Panc1 (cell line): Measurements from ENCODE around the gene CAPRIN2. TPM values are rescaled to one million over a fixed set of nuclear protein-coding genes. Genes with fewer than 3 reads are reported as not detected.

Source experiments
- ATAC-seq: fragments of 200-7000 bp; cut with Tn5 transposase; 2 replicates; pipeline ENCODE4 v1.9.1; 2020; ENCODE audit warnings: mild to moderate bottlenecking, moderate library complexity
- BruUV-seq: library from RNA; stranded (reverse); fragments of 400-500 nt; replicated peaks from 2 replicates; lab custom pipeline; 2021; lab: Mats Ljungman, UMichigan
- CTCF ChIA-PET: fragments of 300-600 bp; sonication (Branson Sonifier 250); formaldehyde crosslinking; loops from one replicate; lab custom pipeline; 2022; ENCODE audit warnings: antibody characterized with exemption; lab: Charles Lee
- POLR2A ChIA-PET: fragments of 300-600 bp; sonication (Branson Sonifier 250); formaldehyde crosslinking; loops from one replicate; lab custom pipeline; 2022; ENCODE audit warnings: antibody characterized with exemption; lab: Charles Lee
- DNase-seq: peaks from one replicate; pipeline ENCODE4 v3.0.0-alpha.2; 2010; ENCODE audit warnings: low read depth, low spot score
- H3K27ac ChIP-seq: 2 replicates; pipeline ENCODE4 v1.5.1; 2011; ENCODE audit warnings: mild to moderate bottlenecking, low read length, inconsistent platforms
- H3K27me3 ChIP-seq: fragments of 200-500 bp; sonication (Bioruptor generic); 2 replicates; pipeline ENCODE4 v1.6.0; 2014; ENCODE audit warnings: low read length, inconsistent platforms; ENCODE audit not compliant: control insufficient read depth, insufficient read depth
- H3K36me3 ChIP-seq: fragments of 200-500 bp; sonication (Bioruptor generic); 2 replicates; pipeline ENCODE4 v1.5.1; 2014; ENCODE audit warnings: inconsistent platforms, mild to moderate bottlenecking, low read length, moderate library complexity; ENCODE audit not compliant: control insufficient read depth, insufficient read depth
- H3K4me1 ChIP-seq: 2 replicates; pipeline ENCODE4 v1.5.1; 2011; ENCODE audit warnings: inconsistent platforms, mild to moderate bottlenecking, low read length, moderate library complexity; ENCODE audit not compliant: control insufficient read depth, insufficient read depth
- H3K4me3 ChIP-seq, 2 experiments: 2 replicates each; pipeline ENCODE4 v1.5.1; 2011 to 2012; ENCODE audit warnings: low read depth in 2 of 2, low read length in 2 of 2, mild to moderate bottlenecking in 2 of 2, inconsistent platforms in 1 of 2, moderate library complexity in 1 of 2
- H3K9me3 ChIP-seq: fragments of 200-500 bp; sonication (Bioruptor generic); 2 replicates; pipeline ENCODE4 v1.5.1; 2014; ENCODE audit warnings: low read depth, mild to moderate bottlenecking, inconsistent platforms, low read length, moderate library complexity; ENCODE audit not compliant: control insufficient read depth, insufficient read depth
- POLR2AphosphoS5 ChIP-seq: IDR thresholded peaks from 2 replicates; pipeline ENCODE4 v1.6.1; 2012; ENCODE audit warnings: mild to moderate bottlenecking, low read depth, low read length, moderate library complexity
- REST ChIP-seq, 2 experiments: IDR thresholded peaks; 2 replicates each; pipeline ENCODE4 v1.6.1; 2011 to 2012; ENCODE audit warnings: low read depth in 2 of 2, control low read depth in 1 of 2, low read length in 1 of 2, mild to moderate bottlenecking in 1 of 2, moderate library complexity in 1 of 2; ENCODE audit not compliant: insufficient read depth in 1 of 2
- SIN3A ChIP-seq: IDR thresholded peaks from 2 replicates; pipeline ENCODE4 v1.6.1; 2012; ENCODE audit warnings: low read depth, mild to moderate bottlenecking, low read length, moderate library complexity, borderline replicate concordance; ENCODE audit not compliant: insufficient read depth
- TCF7L2 ChIP-seq: IDR thresholded peaks from 2 replicates; pipeline ENCODE4 v1.6.1; 2011; ENCODE audit warnings: mild to moderate bottlenecking, low read depth, low read length, inconsistent platforms
- in situ Hi-C: cut with HindIII; loops from 2 replicates; pipeline ENCODE4 v1.10.0; 2016; ENCODE audit warnings: low sequenced_read_pairs, low pct_unique_long_range_greater_than_20kb
- intact Hi-C: fragments of 100-400 bp; cut with micrococcal nuclease; formaldehyde crosslinking; loops from one replicate; pipeline ENCODE4 v1.10.0; 2022; ENCODE audit not compliant: unreplicated experiment
- total RNA-seq: library from RNA; stranded (reverse); gene quantifications from one replicate; pipeline ENCODE4 v1.2.1, GENCODE V29; 2021; ENCODE audit not compliant: unreplicated experiment
- TF ChIP-seq, protein P1 (sequence below): fragments of 450-650 bp; IDR thresholded peaks from 2 replicates; pipeline ENCODE4 v1.5.1; 2017; ENCODE audit warnings: mild to moderate bottlenecking

The CAPRIN2 gene
- total RNA-seq, 1 experiment from 2014 or later: 28.6 TPM

GRCh38 chr12:30763053-30763452 lies 8.3 kb upstream of the CAPRIN2 start:
- no peaks in the 10 kb centered on the region for H3K36me3 ChIP-seq
- no peaks in the 10 kb centered on the region for H3K9me3 ChIP-seq
- no peaks in the 10 kb centered on the region for H3K27me3 ChIP-seq
- POLR2A ChIA-PET: no interaction called here
- CTCF ChIA-PET: no interaction called here
- intact Hi-C loops (no loop called here), in situ Hi-C loops (no loop called here)
- DNase-seq: no peak
- no peak for ATAC-seq
- TF ChIP-seq, protein P1, sequence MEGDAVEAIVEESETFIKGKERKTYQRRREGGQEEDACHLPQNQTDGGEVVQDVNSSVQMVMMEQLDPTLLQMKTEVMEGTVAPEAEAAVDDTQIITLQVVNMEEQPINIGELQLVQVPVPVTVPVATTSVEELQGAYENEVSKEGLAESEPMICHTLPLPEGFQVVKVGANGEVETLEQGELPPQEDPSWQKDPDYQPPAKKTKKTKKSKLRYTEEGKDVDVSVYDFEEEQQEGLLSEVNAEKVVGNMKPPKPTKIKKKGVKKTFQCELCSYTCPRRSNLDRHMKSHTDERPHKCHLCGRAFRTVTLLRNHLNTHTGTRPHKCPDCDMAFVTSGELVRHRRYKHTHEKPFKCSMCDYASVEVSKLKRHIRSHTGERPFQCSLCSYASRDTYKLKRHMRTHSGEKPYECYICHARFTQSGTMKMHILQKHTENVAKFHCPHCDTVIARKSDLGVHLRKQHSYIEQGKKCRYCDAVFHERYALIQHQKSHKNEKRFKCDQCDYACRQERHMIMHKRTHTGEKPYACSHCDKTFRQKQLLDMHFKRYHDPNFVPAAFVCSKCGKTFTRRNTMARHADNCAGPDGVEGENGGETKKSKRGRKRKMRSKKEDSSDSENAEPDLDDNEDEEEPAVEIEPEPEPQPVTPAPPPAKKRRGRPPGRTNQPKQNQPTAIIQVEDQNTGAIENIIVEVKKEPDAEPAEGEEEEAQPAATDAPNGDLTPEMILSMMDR: no peak
- TF ChIP-seq TCF7L2: no peak
- TF ChIP-seq POLR2AphosphoS5: no peak
- TF ChIP-seq SIN3A: no peak
- TF ChIP-seq REST (IDR thresholded peaks at IDR 0.05; ENCODE audit: insufficient read depth in 1 of 2, low read depth in 2 of 2, low read length in 1 of 2): no peak
- no peak overlapping the region for H3K27ac ChIP-seq
- no peaks in the 10 kb centered on the region for H3K4me1 ChIP-seq
- no peak overlapping the region for H3K4me3 ChIP-seq
- BruUV-seq: no TSS peak

- H3K4me3 ChIP-seq: no peak overlapping the region
- H3K4me1 ChIP-seq: no peaks in the 10 kb centered on the region
- ChIA-PET POLR2A (no interaction called here), CTCF (no interaction called here)
- BruUV-seq: no TSS peak
- intact Hi-C loops: no loop called here
- H3K27ac ChIP-seq: no peak overlapping the region
- no peaks in the 10 kb centered on the region for H3K27me3 ChIP-seq
- ATAC-seq (no peak), DNase-seq (no peak)
- H3K36me3 ChIP-seq: no peaks in the 10 kb centered on the region
- H3K9me3 ChIP-seq: no peaks in the 10 kb centered on the region
- TF ChIP-seq, protein P1: no peak
- TF ChIP-seq POLR2AphosphoS5: no peak
- in situ Hi-C loops: no loop called here
Measured at GRCh38 chr12:30761730-30762129, 7.0 kb upstream of the CAPRIN2 start.
